Measurements from ENCODE around the gene OPN5. TPM values are rescaled to one million over a fixed set of nuclear protein-coding genes. Genes with fewer than 3 reads are reported as not detected.

OPN5 gene
- total RNA-seq (not detected), polyA plus RNA-seq (not detected)

DNA sequence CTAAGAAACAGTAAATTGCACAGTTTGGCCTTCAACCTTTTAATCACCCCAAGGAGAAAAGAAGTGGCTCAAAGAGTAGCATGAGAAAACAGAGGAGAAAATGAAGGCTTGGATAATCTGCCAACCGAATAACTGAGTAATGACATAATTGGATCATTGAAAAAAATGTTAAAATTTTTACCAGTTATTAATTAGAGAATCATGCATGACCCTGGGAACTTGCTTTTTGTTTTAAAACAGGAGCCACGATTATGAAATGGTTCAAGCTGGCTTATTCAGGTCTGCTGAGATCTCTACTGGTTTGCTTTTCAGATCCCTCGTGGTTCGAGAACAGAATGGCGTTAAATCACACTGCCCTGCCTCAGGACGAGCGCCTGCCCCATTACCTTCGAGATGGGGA lies at the start of gene OPN5:
TSS of gene OPN5 (plus strand) at position 301 of the 400 bp plus-strand sequence. CDS start at position 336, 35 bp downstream.
- intact Hi-C loops (cut with DNase I), result loop anchor here (2.0 kb wide), 2 partner anchors 149 to 367 kb away; no protein-coding TSS in a partner anchor
- no peak for DNase-seq
- WGBS, 2 donors, result 89 to 90% methylated on average over 8 of the region's 8 CpGs
- no peak within 1 kb of the TSS for H3K4me3 ChIP-seq
- H3K27me3 ChIP-seq, result no peaks in the 10 kb centered on the region
- no peaks in the 10 kb centered on the region for H3K9me3 ChIP-seq
- no peaks in the 10 kb centered on the region for H3K36me3 ChIP-seq
- TF ChIP-seq POLR2AphosphoS5 (IDR thresholded peaks at IDR 0.05) (no peak), POLR2A (IDR thresholded peaks at IDR 0.05) (no peak), CTCF (IDR thresholded peaks at IDR 0.05) (no peak), EP300 (IDR thresholded peaks at IDR 0.05) (no peak)
- peaks cover 0 to 4% (median 2%) of the 10 kb centered on the region in 4 donors for H3K4me1 ChIP-seq
- no peak within 1 kb of the TSS for H3K27ac ChIP-seq

DNA sequence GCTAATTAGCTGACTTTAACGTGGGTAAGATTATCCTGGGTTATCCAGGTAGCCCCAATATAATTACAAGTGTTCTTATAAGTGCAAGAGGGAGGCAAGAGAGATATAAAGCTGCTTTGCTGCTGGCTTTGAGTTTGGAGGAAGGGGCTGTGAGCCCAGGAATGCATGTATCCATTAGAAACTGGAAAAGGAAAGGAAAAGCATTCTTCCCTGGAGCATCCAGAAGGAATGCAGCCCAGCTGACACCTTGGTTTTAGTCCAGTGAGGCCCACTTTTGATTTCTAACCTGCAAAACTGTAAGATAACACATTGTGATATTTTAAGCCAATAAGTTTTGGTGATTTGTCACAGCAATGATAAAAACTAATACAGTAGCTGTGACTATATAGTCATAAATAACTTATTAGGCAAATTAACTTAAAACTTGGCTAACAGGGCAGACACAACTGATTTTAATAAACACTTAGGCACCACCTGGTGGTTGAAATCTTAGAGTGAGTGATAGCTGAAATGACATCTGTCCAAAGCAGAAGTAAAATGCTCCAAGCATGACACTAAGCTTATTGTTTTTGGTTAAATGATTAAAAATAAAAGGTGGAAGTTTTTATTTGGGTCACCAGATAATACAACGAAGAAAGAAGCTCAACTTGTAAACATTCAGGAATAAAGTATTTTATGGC lies 47.8 kb upstream of the OPN5 start:
- H3K27ac ChIP-seq, result no peak overlapping the region
- DNase-seq, result no peak
- H3K36me3 ChIP-seq, result no peaks in the 10 kb centered on the region
- TF ChIP-seq EP300 (IDR thresholded peaks at IDR 0.05) (no peak), POLR2A (IDR thresholded peaks at IDR 0.05) (no peak), CTCF (IDR thresholded peaks at IDR 0.05) (peak in 1 of 4 experiments; percentile 14), POLR2AphosphoS5 (IDR thresholded peaks at IDR 0.05) (no peak)
- WGBS, 2 donors, result 17 to 27% methylated on average over 2 of the region's 2 CpGs
- no peaks in the 10 kb centered on the region for H3K4me1 ChIP-seq
- H3K27me3 ChIP-seq, result no peaks in the 10 kb centered on the region
- H3K4me3 ChIP-seq, result no peak overlapping the region
- H3K9me3 ChIP-seq, result no peaks in the 10 kb centered on the region
- intact Hi-C loops (cut with DNase I), result no loop called here

DNA sequence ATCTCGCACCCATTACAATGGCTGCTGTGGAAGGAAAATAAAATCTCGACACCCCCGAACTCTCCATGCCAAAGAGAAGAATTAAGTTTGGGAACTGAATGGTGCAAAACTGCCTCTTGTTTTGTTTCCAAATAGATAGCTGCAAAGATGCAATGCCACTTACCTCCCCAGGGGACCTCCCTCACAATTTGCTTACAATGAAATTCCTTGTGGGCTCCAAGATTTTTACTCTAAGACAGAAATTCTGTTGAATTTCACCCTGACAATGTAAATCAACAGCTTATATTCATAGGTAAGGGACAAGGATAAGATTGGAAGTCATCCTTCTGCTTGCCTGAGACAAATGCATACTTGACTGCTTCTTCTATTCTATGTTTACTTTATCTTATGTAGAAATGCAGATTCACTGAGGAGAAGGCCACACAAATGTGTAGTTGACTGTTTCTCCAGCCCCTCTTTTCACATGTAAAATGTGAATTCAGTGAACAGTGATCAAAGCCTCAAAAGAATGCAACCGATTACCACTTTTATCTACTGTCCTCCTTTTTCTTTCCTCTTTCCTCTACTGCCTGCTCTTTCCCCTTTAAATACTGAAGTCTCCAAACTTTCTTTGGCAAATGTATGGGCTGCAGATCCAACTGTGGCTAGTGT lies 46.9 kb upstream of the OPN5 start:
- Histone ChIP-seq H3K4me3 (no peak overlapping the region), H3K9me3 (no peaks in the 10 kb centered on the region), H3K27ac (no peak overlapping the region), H3K4me1 (no peaks in the 10 kb centered on the region), H3K27me3 (no peaks in the 10 kb centered on the region), H3K36me3 (no peaks in the 10 kb centered on the region)
- DNase-seq, result no peak
- 80 to 91% methylated on average over 4 of the region's 4 CpGs for WGBS, 2 donors
- TF ChIP-seq POLR2A (IDR thresholded peaks at IDR 0.05) (no peak), CTCF (IDR thresholded peaks at IDR 0.05) (no peak), POLR2AphosphoS5 (IDR thresholded peaks at IDR 0.05) (no peak), EP300 (IDR thresholded peaks at IDR 0.05) (no peak)
- intact Hi-C loops (cut with DNase I), result no loop called here

DNA sequence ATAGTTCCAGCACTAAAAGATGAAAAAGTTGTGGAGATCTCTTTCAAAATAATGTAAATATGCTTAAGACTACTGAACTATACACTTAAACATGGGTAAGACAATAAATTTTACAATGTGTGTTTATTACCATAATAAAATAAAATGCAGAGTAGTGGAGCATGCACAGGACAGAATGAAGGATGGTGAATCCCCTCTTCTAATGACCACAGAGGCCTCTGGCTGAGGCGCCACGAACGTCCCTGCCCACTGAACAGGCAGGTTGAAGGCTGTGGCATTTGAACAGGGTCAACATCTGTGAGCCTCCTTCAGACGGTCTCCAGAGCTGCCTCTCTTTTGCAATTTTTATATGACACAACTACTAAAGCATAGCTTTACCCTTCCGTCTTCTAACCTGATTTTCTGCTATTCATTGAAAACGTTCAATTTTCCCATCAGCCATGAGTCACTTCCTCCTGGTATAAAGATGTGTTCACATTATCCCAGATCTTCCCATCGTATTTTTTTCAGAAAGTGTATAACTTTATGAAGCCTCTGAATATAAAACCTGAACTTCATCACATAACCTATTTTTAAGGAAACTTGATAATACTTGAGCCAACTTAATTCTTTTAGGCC lies 45.6 kb upstream of the OPN5 start:
- WGBS, 2 donors, result 16 to 59% methylated on average over 7 of the region's 7 CpGs

More for the DNA sequence above, 45.6 kb upstream of the OPN5 start:
- Histone ChIP-seq H3K27ac (no peak overlapping the region), H3K27me3 (no peaks in the 10 kb centered on the region), H3K9me3 (no peaks in the 10 kb centered on the region), H3K36me3 (no peaks in the 10 kb centered on the region), H3K4me3 (no peak overlapping the region), H3K4me1 (no peaks in the 10 kb centered on the region)
- intact Hi-C loops (cut with DNase I), result no loop called here
- no peak for DNase-seq
- TF ChIP-seq POLR2A (IDR thresholded peaks at IDR 0.05) (no peak), EP300 (IDR thresholded peaks at IDR 0.05) (no peak), POLR2AphosphoS5 (IDR thresholded peaks at IDR 0.05) (no peak), CTCF (IDR thresholded peaks at IDR 0.05) (no peak)
